NCI-H128 (cell line): Measurements from ENCODE around the gene FPGT.
"Not testable (repeated sequence)": the region's sequence is repeated elsewhere in the genome, so short reads cannot be mapped to it uniquely, and the experiment has no call there.

Experiments used
- DNase-seq: peaks from one replicate; lab custom pipeline; 2025; ENCODE audit not compliant: unreplicated experiment; lab: John Stamatoyannopoulos, UW

The FPGT gene

GRCh38 chr1:74253243-74253824 is 55.3 kb downstream of the FPGT start:
- DNase-seq, result not testable (repeated sequence)
